HUES64 (cell line): ENCODE results near the gene OLFM2.
A peak's percentile ranks its signal among the peaks of the same experiment; 100 is the strongest.

ENCODE experiments used
- H3K27ac ChIP-seq: 2 replicates; pipeline ENCODE4 v1.7.0; 2013; ENCODE audit warnings: low read depth, low read length, inconsistent platforms
- H3K27me3 ChIP-seq: 2 replicates; pipeline ENCODE4 v1.6.1; 2013; ENCODE audit warnings: mild to moderate bottlenecking, low read length; ENCODE audit not compliant: insufficient read depth
- H3K36me3 ChIP-seq: 2 replicates; pipeline ENCODE4 v1.6.1; 2013; ENCODE audit warnings: mild to moderate bottlenecking, low read length; ENCODE audit not compliant: insufficient read depth
- H3K4me1 ChIP-seq: 2 replicates; pipeline ENCODE4 v1.6.1; 2013; ENCODE audit warnings: mild to moderate bottlenecking, low read length, moderate library complexity; ENCODE audit not compliant: insufficient read depth
- H3K4me3 ChIP-seq: 2 replicates; pipeline ENCODE4 v1.5.1; 2013; ENCODE audit warnings: mild to moderate bottlenecking, low read length, moderate library complexity
- H3K9ac ChIP-seq: 2 replicates; pipeline ENCODE4 v1.6.1; 2013; ENCODE audit warnings: mild to moderate bottlenecking, low read depth, low read length
- H3K9me3 ChIP-seq: 2 replicates; pipeline ENCODE4 v1.6.1; 2013; ENCODE audit warnings: low read depth, low read length; ENCODE audit not compliant: insufficient read depth
- WGBS: fragments of 150-250, 120-280 bp; methylation state at CpG from one replicate; pipeline ENCODE4 v1.1.7; 2013; ENCODE audit warnings: missing lambda C conversion rate; 5-methylcytosine and 5-hydroxymethylcytosine counted together

Gene OLFM2

DNA sequence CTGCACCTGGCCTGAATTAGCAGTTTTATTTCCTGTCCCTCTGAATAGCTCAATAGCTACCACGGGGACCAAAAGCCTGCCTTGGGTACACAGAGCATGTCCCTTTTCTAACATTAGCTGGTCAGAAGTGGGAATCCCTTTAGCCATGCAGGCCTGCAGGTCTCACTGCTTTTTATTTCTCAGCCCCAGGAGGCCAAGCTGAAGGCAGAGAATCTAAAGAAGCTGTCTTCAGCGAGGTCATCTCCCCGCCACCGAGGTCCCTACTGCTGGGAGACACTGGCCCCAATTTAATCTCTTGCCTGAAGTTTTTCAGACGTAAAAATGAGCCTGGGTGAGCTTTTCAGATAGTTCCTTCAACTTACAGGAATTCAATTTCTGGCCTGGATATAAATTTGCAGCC is 60.5 kb downstream of the OLFM2 start:
- 60% methylated on average over 5 of the region's 5 CpGs for WGBS
- no peaks in the 10 kb centered on the region for H3K9me3 ChIP-seq
- no peaks in the 10 kb centered on the region for H3K27me3 ChIP-seq
- H3K4me1 ChIP-seq: no peaks in the 10 kb centered on the region; the same call in 1 of the 2 replicates
- peaks cover 7% of the 10 kb centered on the region; the same call in 1 of the 2 replicates for H3K36me3 ChIP-seq
- H3K4me3 ChIP-seq: no peak overlapping the region
- H3K27ac ChIP-seq: peak overlapping the region; percentile 30; the same call in 1 of the 2 replicates
- H3K9ac ChIP-seq: no peak overlapping the region

- Histone ChIP-seq H3K9me3 (no peaks in the 10 kb centered on the region), H3K9ac (no peak overlapping the region), H3K27ac (no peak overlapping the region; the same call in 1 of the 2 replicates), H3K36me3 (peaks cover 7% of the 10 kb centered on the region; the same call in 1 of the 2 replicates), H3K4me3 (no peak overlapping the region), H3K27me3 (no peaks in the 10 kb centered on the region), H3K4me1 (no peaks in the 10 kb centered on the region; the same call in 1 of the 2 replicates)
- 85% methylated on average over 13 of the region's 13 CpGs for WGBS
Observed at GRCh38 chr19:9875031-9875627, 61.2 kb downstream of the OLFM2 start.

DNA sequence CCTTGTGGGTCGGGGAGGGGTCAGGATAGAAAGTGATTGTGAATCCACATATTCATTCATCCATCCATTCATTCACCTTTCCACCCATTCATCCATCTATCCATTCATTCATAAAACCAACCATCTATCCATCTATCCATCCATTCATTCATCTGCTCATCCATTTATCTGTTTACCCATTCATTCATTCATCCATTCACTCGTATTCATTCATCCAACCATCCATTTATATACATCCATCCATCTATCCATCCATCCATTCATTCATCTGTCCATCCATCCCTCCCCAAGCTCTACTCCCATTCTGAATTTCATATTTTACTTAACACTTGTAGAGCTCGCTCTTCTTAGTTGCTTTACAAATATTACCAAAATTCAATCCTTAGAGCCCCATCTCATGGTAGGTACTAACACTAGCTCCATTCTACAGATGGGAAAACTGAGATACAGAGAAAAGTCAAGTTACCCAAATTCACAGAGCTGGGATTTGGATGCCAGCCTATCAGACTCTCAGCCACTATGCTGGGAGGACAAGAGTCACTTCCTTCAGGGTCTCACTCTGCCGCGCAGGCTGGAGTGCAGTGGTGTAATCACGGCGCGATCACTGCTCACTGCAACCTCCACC is 63.6 kb downstream of the OLFM2 start:
- H3K27me3 ChIP-seq: no peaks in the 10 kb centered on the region
- 98% methylated on average over 8 of the region's 8 CpGs for WGBS
- H3K9ac ChIP-seq: no peak overlapping the region
- H3K36me3 ChIP-seq: peaks cover 7% of the 10 kb centered on the region; the same call in 1 of the 2 replicates
- no peaks in the 10 kb centered on the region; the same call in 1 of the 2 replicates for H3K4me1 ChIP-seq
- H3K27ac ChIP-seq: no peak overlapping the region
- H3K4me3 ChIP-seq: no peak overlapping the region
- H3K9me3 ChIP-seq: no peaks in the 10 kb centered on the region

GRCh38 chr19:9871626-9872338 is 64.5 kb downstream of the OLFM2 start:
- Histone ChIP-seq H3K36me3 (peaks cover 7% of the 10 kb centered on the region; the same call in 1 of the 2 replicates), H3K27ac (no peak overlapping the region), H3K9me3 (no peaks in the 10 kb centered on the region), H3K9ac (no peak overlapping the region), H3K4me1 (no peaks in the 10 kb centered on the region; the same call in 1 of the 2 replicates), H3K27me3 (no peaks in the 10 kb centered on the region), H3K4me3 (no peak overlapping the region)
- WGBS: 81% methylated on average over 16 of the region's 16 CpGs

DNA sequence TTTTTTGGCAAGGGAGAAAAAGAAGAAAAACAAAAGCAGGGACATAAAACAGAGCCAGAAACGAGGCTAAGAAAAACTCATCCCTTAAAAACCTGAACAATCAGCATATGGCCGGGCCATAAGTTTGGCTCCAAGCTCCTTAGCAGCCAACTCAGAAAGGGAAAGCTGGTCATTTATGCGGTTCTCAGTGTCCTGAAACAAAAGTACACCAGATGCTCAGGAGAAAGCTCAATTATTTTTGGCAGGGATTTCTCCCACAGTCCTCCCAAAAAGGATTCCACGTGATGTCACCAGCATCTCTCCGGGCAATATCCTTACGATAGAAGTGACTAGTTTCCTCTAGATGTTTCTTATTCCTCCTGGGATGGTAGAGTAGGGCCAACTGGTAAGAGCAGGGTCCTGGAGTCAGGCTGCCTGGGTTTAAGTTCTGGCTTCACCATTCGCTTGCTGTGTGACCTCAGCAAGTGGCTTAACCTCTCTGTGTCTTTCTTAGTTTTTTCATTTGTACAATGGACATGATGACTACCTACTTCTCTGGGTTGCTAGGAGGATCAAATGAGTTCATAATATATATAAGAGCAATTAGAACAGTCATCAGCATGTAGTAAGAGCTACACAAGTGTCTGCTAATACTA is 67.2 kb downstream of the OLFM2 start:
- Histone ChIP-seq H3K4me3 (no peak overlapping the region), H3K36me3 (peaks cover 7% of the 10 kb centered on the region; the same call in 1 of the 2 replicates), H3K4me1 (peaks cover 5% of the 10 kb centered on the region), H3K9ac (no peak overlapping the region), H3K27ac (no peak overlapping the region), H3K27me3 (no peaks in the 10 kb centered on the region), H3K9me3 (no peaks in the 10 kb centered on the region)
- WGBS: 92% methylated on average over 7 of the region's 7 CpGs

DNA sequence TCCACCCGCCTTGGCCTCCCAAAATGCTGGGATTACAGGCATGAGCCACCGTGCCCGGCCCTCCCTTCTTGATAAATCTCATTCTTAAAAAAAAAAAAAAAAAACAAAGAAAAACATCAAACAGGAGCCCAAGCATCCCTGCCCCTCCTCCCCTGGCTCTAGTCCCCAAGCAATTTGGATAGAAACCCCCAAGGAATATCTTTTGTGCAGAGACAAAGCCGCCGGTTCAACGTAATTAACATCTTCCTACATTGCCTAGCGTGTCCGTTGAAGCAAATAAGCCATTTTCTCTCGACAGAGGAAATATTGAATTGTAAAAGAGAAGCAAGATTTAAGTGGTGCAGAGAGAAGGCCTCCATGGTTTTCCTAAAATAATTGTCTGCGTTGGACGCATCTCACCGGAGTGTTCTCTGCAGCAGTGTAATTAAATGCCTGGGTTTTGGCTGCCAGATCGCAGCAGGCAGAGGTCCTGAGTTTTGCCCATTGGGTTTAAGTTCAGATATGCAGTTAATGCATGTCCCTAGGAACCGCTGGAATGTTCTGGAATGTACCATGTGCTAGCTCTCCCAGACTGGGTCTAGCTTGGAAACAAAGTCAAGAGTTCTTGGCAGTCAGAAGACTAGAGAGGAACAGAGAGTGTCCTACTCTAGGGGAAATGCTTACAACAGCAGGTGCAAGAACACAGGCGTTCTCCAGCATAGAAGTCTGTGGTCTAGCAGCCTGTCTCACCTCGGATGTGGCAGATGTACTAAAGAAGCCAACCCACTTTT is 70.4 kb downstream of the OLFM2 start:
- H3K9me3 ChIP-seq: no peaks in the 10 kb centered on the region
- peak overlapping the region; percentile 24 for H3K4me3 ChIP-seq
- no peaks in the 10 kb centered on the region for H3K27me3 ChIP-seq
- H3K9ac ChIP-seq: peak overlapping the region; percentile 45; the same call in 1 of the 2 replicates
- peaks cover 5% of the 10 kb centered on the region for H3K4me1 ChIP-seq
- peaks cover 3% of the 10 kb centered on the region; the same call in 1 of the 2 replicates for H3K36me3 ChIP-seq
- peak overlapping the region; percentile 66; the same call in 1 of the 2 replicates for H3K27ac ChIP-seq
- 66% methylated on average over 16 of the region's 16 CpGs for WGBS

DNA sequence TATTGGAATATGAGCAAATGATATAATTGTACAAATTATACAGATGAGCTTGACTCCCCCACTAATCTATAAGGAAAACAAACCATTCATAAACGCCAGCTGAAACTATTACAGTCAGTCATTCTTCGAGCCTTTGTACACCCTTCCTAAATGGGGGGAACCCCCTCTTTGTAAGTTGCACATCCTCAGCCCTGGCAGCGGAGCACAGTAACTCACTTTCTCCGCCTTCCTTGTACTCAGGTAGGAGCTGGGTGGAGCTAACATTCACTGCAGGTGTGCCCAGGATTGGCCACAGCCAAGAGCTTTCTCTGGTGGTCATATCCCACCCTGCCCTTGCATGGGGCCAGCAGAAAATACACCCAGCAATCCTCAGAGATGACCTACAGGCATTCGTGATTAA is 72.6 kb downstream of the OLFM2 start:
- 95% methylated on average over 5 of the region's 5 CpGs for WGBS
- no peaks in the 10 kb centered on the region for H3K27me3 ChIP-seq
- H3K36me3 ChIP-seq: peaks cover 10% of the 10 kb centered on the region; the same call in 1 of the 2 replicates
- no peak overlapping the region for H3K9ac ChIP-seq
- H3K4me3 ChIP-seq: no peak overlapping the region
- H3K9me3 ChIP-seq: no peaks in the 10 kb centered on the region
- peaks cover 5% of the 10 kb centered on the region for H3K4me1 ChIP-seq
- no peak overlapping the region for H3K27ac ChIP-seq

DNA sequence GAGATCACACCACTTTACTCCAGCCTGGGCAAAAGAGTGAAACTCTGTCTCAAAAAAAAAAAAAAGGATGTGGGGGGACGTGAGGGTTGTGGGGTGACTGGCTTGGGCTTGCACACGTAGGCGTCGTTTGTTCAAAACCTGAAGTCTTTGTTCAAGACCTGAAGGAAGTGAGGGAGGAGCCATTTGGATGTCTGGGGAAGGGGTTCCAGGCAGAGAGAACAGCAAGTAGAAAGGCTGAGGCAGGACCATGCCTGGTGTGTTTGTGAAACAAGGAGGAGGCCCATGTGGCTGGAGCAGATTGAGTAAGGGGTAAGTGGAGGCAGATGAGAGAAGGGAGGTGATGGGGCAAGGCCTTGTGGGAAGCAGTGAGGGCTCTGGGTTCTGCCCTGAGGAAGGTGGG is 73.4 kb downstream of the OLFM2 start:
- no peaks in the 10 kb centered on the region for H3K9me3 ChIP-seq
- H3K4me1 ChIP-seq: peaks cover 5% of the 10 kb centered on the region
- H3K9ac ChIP-seq: no peak overlapping the region
- no peak overlapping the region for H3K4me3 ChIP-seq
- H3K27ac ChIP-seq: no peak overlapping the region
- WGBS: 91% methylated on average over 4 of the region's 4 CpGs
- peaks cover 11% of the 10 kb centered on the region; the same call in 1 of the 2 replicates for H3K36me3 ChIP-seq
- no peaks in the 10 kb centered on the region for H3K27me3 ChIP-seq

DNA sequence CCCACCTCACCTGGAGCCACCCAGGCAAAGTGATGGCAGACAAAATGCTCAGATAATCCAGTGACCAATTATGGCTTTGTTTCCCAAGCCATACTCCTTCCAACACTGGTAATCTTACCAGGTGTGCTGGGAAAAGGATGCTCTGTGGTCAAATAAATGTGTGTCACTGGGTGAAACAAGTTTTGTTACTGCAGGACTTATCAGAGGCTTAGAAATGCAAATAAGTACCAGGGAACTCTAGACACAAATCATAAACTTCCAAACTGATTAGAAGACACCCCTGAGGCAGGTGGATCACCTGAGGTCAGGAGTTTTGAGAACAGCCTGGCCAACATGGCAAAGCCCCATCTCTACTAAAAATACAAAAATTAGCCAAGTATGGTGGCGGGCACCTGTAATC is 74.8 kb downstream of the OLFM2 start:
- H3K27ac ChIP-seq: no peak overlapping the region
- no peaks in the 10 kb centered on the region for H3K27me3 ChIP-seq
- H3K9ac ChIP-seq: no peak overlapping the region
- peaks cover 5% of the 10 kb centered on the region for H3K4me1 ChIP-seq
- no peak overlapping the region for H3K4me3 ChIP-seq
- H3K36me3 ChIP-seq: peaks cover 25% of the 10 kb centered on the region; the same call in 1 of the 2 replicates
- no peaks in the 10 kb centered on the region for H3K9me3 ChIP-seq
- WGBS: 93% methylated on average over 1 of the region's 1 CpG

- no peaks in the 10 kb centered on the region for H3K9me3 ChIP-seq
- H3K27me3 ChIP-seq: no peaks in the 10 kb centered on the region
- no peaks in the 10 kb centered on the region for H3K4me1 ChIP-seq
- no peak overlapping the region for H3K9ac ChIP-seq
- H3K36me3 ChIP-seq: peaks cover 33% of the 10 kb centered on the region
- 92% methylated on average over 8 of the region's 8 CpGs for WGBS
- no peak overlapping the region for H3K27ac ChIP-seq
- no peak overlapping the region for H3K4me3 ChIP-seq
Observed at GRCh38 chr19:9860407-9860806, 75.9 kb downstream of the OLFM2 start.
